OCI-LY3 (cell line): Measurements from ENCODE around the gene TEX261.

ENCODE experiments used
- CTCF ChIP-seq: fragments of 200-600, 300-600 bp; sonication (generic); IDR thresholded peaks from 2 replicates; pipeline ENCODE4 v1.5.1; 2014; ENCODE audit warnings: antibody characterized with exemption, low read length, low read depth
- EZH2phosphoT487 ChIP-seq: fragments of 200-600 bp; shearing (Covaris generic); IDR thresholded peaks from 2 replicates; pipeline ENCODE4 v1.6.1; 2018; ENCODE audit warnings: antibody characterized with exemption, mixed run types, low read depth

GRCh38 chr2:70994699-70995425 lies at the start of gene TEX261:
- peak; percentile 54 for TF ChIP-seq CTCF
- TF ChIP-seq EZH2phosphoT487: no peak
